Smooth muscle cell (in vitro differentiated cells): ENCODE data around the gene ACOX3. TPM values are rescaled to one million over a fixed set of nuclear protein-coding genes. Genes with fewer than 3 reads are reported as not detected.

Source experiments
- DNase-seq: peaks from one replicate; lab custom pipeline; 2025; ENCODE audit not compliant: unreplicated experiment; lab: John Stamatoyannopoulos, UW
- H2AFZ ChIP-seq: fragments of 200-600 bp; sonication (generic); 2 replicates; pipeline ENCODE4 v1.6.0; 2016; ENCODE audit warnings: antibody characterized with exemption, low read depth, mild to moderate bottlenecking
- H3F3A ChIP-seq: fragments of 200-600 bp; sonication (generic); 2 replicates; pipeline ENCODE4 v1.6.0; 2017; ENCODE audit warnings: antibody characterized with exemption, low read depth
- H3K27ac ChIP-seq: fragments of 200-600 bp; sonication (generic); 2 replicates; pipeline ENCODE4 v1.5.1; 2016; ENCODE audit warnings: low read depth, mild to moderate bottlenecking
- H3K27me3 ChIP-seq: fragments of 200-600 bp; sonication (generic); 2 replicates; pipeline ENCODE4 v1.6.1; 2016; ENCODE audit warnings: low read depth, mild to moderate bottlenecking
- H3K36me3 ChIP-seq: fragments of 200-600 bp; sonication (generic); 2 replicates; pipeline ENCODE4 v1.5.1; 2016; ENCODE audit warnings: low read depth
- H3K4me1 ChIP-seq: fragments of 200-600 bp; sonication (generic); 2 replicates; pipeline ENCODE4 v1.5.1; 2016; ENCODE audit warnings: low read depth
- H3K4me2 ChIP-seq: fragments of 200-600 bp; sonication (generic); 2 replicates; pipeline ENCODE4 v1.6.0; 2016; ENCODE audit warnings: mild to moderate bottlenecking
- H3K4me3 ChIP-seq: fragments of 200-600 bp; sonication (generic); 2 replicates; pipeline ENCODE4 v1.5.1; 2016; ENCODE audit warnings: mild to moderate bottlenecking
- H3K79me2 ChIP-seq: fragments of 200-600 bp; sonication (generic); 2 replicates; pipeline ENCODE4 v1.6.0; 2016; ENCODE audit warnings: low read depth, mild to moderate bottlenecking
- H3K9ac ChIP-seq: fragments of 200-600 bp; sonication (generic); 2 replicates; pipeline ENCODE4 v1.6.0; 2016; ENCODE audit warnings: low read depth
- H3K9me3 ChIP-seq: fragments of 200-600 bp; sonication (generic); replicated peaks from 2 replicates; pipeline ENCODE4 v1.5.1; 2016; ENCODE audit warnings: low read depth
- H4K20me1 ChIP-seq: fragments of 200-600 bp; sonication (generic); 2 replicates; pipeline ENCODE4 v1.6.0; 2016; ENCODE audit warnings: low read depth
- CTCF ChIP-seq: fragments of 200-600 bp; sonication (generic); IDR thresholded peaks from 2 replicates; pipeline ENCODE4 v1.5.1; 2017; ENCODE audit warnings: borderline replicate concordance, mild to moderate bottlenecking, antibody characterized with exemption; ENCODE audit not compliant: insufficient read depth, poor library complexity, severe bottlenecking
- WGBS: methylation state at CpG from one replicate; pipeline ENCODE4 v1.1.7; 2016; ENCODE audit warnings: low lambda C conversion rate; 5-methylcytosine and 5-hydroxymethylcytosine counted together
- polyA plus RNA-seq: library from polyadenylated mRNA; unstranded; fragments of >200 nt; fragmentation: Nextera tagmentation; extraction: Ambion mirVana; gene quantifications from 2 replicates; pipeline ENCODE4 v1.2.1, GENCODE V29; 2016
- total RNA-seq: library from RNA; depleted of rRNA; stranded (reverse); fragments of >200 nt; gene quantifications from 2 replicates; pipeline ENCODE4 v1.2.3, GENCODE V29; 2014

Gene ACOX3
- total and polyA plus RNA-seq, 2 experiments from 2014 or later, result 25.0 to 27.9 TPM

GRCh38 chr4:8365353-8365752 lies 75.2 kb downstream of the ACOX3 start:
- Histone ChIP-seq H3K4me2 (no peak overlapping the region), H3F3A (no peaks in the 10 kb centered on the region), H3K9ac (no peak overlapping the region), H3K4me3 (no peak overlapping the region), H3K27ac (no peak overlapping the region), H3K4me1 (no peaks in the 10 kb centered on the region), H4K20me1 (no peaks in the 10 kb centered on the region), H3K27me3 (no peaks in the 10 kb centered on the region), H3K36me3 (no peaks in the 10 kb centered on the region), H3K79me2 (no peaks in the 10 kb centered on the region), H3K9me3 (no peaks in the 10 kb centered on the region), H2AFZ (no peak overlapping the region)
- DNase-seq, result no peak
- WGBS, result 88% methylated on average over 13 of the region's 13 CpGs
- TF ChIP-seq CTCF, result no peak

- Histone ChIP-seq H3K27ac (no peak overlapping the region), H3K36me3 (no peaks in the 10 kb centered on the region), H4K20me1 (no peaks in the 10 kb centered on the region), H3K4me1 (no peaks in the 10 kb centered on the region), H2AFZ (no peak overlapping the region), H3K9me3 (no peaks in the 10 kb centered on the region), H3K27me3 (no peaks in the 10 kb centered on the region), H3K79me2 (no peaks in the 10 kb centered on the region), H3K9ac (no peak overlapping the region), H3K4me3 (no peak overlapping the region), H3F3A (no peaks in the 10 kb centered on the region), H3K4me2 (no peak overlapping the region)
- TF ChIP-seq CTCF, result no peak
- WGBS, result 96% methylated on average over 12 of the region's 12 CpGs
- no peak for DNase-seq
Measured at GRCh38 chr4:8364848-8365350, 75.6 kb downstream of the ACOX3 start.

GRCh38 chr4:8364141-8364540 lies 76.4 kb downstream of the ACOX3 start:
- H3K27me3 ChIP-seq, result no peaks in the 10 kb centered on the region
- no peaks in the 10 kb centered on the region for H4K20me1 ChIP-seq
- DNase-seq, result no peak
- no peak for TF ChIP-seq CTCF
- no peaks in the 10 kb centered on the region for H3K36me3 ChIP-seq
- 85% methylated on average over 7 of the region's 7 CpGs for WGBS
- H3K9me3 ChIP-seq, result no peaks in the 10 kb centered on the region
- H3K79me2 ChIP-seq, result no peaks in the 10 kb centered on the region
- H3K27ac ChIP-seq, result no peak overlapping the region
- no peak overlapping the region for H3K4me2 ChIP-seq
- no peak overlapping the region for H3K9ac ChIP-seq
- H3K4me3 ChIP-seq, result no peak overlapping the region
- H3K4me1 ChIP-seq, result no peaks in the 10 kb centered on the region
- no peaks in the 10 kb centered on the region for H3F3A ChIP-seq
- H2AFZ ChIP-seq, result no peak overlapping the region

- WGBS, result 76% methylated on average over 1 of the region's 1 CpG
- Histone ChIP-seq H3K79me2 (no peaks in the 10 kb centered on the region), H3K27ac (peak overlapping the region; percentile 24), H3K9ac (no peak overlapping the region), H3K4me2 (no peak overlapping the region), H3F3A (no peaks in the 10 kb centered on the region), H3K36me3 (no peaks in the 10 kb centered on the region), H4K20me1 (no peaks in the 10 kb centered on the region), H2AFZ (no peak overlapping the region), H3K4me3 (no peak overlapping the region), H3K4me1 (no peaks in the 10 kb centered on the region), H3K27me3 (no peaks in the 10 kb centered on the region), H3K9me3 (no peaks in the 10 kb centered on the region)
- no peak for TF ChIP-seq CTCF
- DNase-seq, result no peak
Measured at GRCh38 chr4:8362483-8362882, 78.0 kb downstream of the ACOX3 start.
